HG03354 (cell line): ENCODE data around the gene PTGES.
"Not testable (repeated sequence)": the region's sequence is repeated elsewhere in the genome, so short reads cannot be mapped to it uniquely, and the experiment has no call there.

Source experiments
- ATAC-seq: cut with Tn5 transposase; IDR thresholded peaks from one replicate; pipeline ENCODE4 v1.9.1; 2021; ENCODE audit warnings: mild to moderate bottlenecking; ENCODE audit not compliant: unreplicated experiment, poor library complexity, severe bottlenecking

Gene PTGES

GRCh38 chr9:129749052-129749451, 3.8 kb downstream of the PTGES start:
- not testable (repeated sequence) for ATAC-seq

- ATAC-seq, result no peak
These were observed 4.6 kb downstream of the PTGES start for GRCh38 chr9:129748249-129748648.

DNA sequence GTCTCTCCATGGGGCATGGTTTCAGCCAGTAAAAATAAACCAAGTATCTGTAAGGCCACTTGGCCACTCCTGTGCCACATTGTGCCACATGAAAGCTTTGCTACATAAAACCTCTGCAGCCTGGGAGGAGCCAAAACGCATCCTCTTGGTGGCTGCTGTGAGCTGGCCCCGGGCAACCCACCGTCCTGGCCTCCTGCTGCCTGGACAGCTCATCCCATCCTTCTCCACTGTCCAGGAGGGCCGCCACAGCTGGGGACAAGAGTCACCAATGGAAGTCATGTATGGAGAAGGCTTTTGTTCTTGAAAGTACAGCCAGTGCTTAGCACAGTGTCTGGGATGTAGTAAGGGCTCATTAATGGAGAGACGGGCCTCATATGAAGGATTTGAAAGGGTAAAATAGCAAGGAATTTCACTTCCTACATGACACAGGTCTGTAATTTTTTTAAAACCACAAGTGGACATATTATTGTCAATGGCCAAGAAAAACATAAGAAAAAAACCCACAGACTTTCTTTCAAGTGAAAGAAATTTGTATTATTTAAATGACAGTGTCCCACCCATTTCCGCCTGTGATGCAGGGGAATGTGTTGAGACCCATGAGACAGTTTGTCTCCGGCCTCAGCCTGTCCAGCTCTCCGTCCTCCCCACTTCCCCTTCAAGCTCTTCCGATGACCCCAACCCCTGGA, 6.6 kb downstream of the PTGES start:
- ATAC-seq, result no peak

DNA sequence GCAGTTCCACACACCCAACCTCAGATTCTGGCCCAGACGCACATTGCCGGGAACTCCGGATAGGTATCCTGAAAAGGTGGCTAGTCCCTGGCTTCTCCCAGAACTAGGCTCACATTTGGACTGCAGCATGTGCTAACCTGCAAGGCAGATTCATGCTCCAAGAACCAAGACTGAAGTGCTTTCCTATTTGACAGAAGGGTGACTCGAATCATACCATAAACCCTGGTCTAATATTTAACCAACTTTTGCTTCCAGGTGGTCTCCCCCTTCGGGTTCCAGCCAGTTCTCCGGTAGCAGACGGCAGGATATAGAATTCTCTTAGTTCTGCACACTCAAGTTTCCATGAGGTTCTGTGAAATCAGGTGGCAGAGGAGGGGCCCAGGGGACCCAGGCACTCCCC, 7.6 kb downstream of the PTGES start:
- no peak for ATAC-seq

DNA sequence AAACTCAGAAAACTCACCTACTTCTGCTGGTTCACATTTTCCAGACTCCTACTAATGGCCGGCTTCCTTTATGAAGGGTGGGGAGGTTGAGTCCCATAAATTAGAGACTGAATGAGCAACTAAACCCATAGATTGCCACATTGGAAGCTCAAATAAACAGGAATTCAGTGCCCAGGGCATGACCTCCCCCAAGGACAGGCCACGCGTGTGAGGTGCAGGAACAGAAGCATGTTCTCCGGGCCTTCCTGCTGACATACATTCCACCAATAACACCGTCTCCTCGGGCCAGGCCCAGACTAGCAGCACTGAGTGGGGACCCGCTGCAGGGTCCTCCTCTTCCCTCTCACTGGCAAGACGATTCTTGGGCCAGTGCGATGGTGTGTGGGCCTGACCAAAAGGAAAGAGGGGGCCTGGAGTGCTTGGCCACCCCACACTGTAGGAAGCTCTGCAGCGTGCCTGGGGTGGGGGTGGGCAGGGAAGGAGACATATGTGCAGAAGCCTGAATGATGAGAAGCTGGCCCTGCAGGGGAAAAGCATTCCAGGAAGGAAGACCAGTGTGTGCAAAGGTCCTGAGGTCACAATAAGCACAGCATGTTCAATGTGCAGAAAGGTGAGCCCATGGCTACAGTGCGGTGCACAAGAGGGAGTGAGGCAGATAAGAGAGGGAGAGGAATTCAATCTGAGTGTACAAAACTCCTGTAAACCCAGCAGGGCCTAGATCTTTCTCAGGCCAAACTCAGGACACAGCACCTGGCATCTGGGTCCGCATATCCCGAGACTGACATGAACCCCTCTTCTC, 12.0 kb downstream of the PTGES start:
- no peak for ATAC-seq

DNA sequence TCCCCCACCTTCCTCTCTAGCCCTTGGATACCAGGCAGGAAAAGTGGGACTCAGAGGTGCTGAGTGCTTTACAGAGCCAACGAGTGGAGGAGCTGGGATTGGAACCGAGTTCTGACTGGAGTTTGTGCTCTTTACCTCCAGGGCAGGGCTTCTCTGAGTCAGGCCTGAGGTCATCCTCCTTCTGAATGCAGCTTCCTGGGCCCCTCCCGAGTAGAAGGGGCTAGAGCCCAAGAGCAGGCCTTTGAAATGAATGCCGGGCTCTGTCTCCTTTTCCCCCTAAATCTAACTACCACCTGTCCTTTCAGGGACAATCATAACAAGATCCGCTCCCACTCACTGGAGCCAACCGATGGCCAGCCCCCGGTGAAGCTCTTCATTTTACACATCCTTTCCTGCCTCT, 12.7 kb downstream of the PTGES start:
- ATAC-seq, result no peak

GRCh38 chr9:129739432-129739831, 13.4 kb downstream of the PTGES start:
- ATAC-seq, result no peak

GRCh38 chr9:129737479-129738274, 15.2 kb downstream of the PTGES start:
- ATAC-seq, result peak; percentile 82

- no peak for ATAC-seq
These were observed 16.5 kb downstream of the PTGES start for GRCh38 chr9:129736334-129736733.

DNA sequence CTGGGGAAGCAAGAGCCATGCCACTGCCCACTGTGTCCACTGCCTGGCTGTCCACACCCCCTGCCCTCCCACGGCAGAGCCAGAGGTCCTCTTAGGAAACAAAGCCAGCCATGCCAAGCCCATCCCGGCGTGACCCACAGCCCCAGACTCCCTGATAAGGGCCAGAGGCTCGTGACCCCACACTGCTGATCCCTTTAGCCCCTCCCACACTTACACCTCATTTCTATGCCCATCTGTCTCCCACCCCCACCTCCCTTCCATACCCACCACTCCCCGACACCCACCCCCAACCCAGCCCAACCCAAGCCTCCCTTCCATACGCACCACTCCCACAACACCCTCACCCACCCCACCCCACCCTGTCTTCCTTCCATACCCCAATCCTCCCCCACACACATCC, 17.3 kb downstream of the PTGES start:
- ATAC-seq, result no peak

GRCh38 chr9:129733632-129733953, 19.2 kb downstream of the PTGES start:
- ATAC-seq, result no peak

GRCh38 chr9:129732946-129733631, 19.8 kb downstream of the PTGES start:
- no peak for ATAC-seq

DNA sequence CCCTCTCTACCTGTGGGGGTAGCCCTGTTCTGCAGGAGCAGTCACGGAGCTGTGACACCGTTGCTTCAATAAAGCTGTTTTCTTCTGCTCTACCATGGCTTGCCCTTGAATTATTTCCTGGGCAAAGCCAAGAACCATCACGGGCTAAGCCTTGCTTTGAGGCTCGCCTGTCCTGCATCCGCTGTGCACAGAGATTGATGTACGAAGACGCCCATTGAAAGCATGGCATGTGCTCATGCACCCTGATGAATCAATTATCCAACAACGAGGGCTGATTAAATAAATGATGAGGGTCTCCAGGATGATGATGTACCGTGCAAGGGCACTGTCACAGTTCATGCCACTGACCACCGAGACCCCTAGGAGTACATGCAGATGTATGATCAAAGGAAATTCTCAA, 20.7 kb downstream of the PTGES start:
- ATAC-seq, result no peak

GRCh38 chr9:129731477-129732085, 21.3 kb downstream of the PTGES start:
- ATAC-seq, result no peak

- ATAC-seq, result no peak
These were observed 24.1 kb downstream of the PTGES start for GRCh38 chr9:129728744-129729143.

- no peak for ATAC-seq
These were observed 26.3 kb downstream of the PTGES start for GRCh38 chr9:129726322-129727160.

DNA sequence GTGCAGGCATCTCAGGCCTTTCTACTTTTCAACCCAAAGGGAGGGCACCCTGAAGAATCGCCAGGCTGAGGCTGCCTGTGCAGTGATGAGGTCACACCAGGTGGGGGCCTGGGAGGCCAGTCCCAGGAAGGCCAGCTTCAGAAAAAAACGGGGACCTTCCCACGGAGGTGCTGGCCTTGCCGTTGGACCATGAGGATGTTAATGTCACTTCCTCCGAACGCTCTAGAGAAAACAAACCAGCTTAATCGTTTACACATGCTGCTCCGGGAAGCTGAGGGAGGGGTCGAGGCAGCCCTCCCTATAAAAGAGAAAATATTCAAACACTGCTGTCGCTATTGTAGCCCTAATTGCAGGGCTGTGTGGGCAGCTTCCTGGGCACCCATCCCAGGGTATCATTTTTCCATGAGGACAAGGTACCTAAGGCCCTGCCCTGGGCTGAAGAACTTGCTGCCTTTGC, 27.0 kb downstream of the PTGES start:
- no peak for ATAC-seq

DNA sequence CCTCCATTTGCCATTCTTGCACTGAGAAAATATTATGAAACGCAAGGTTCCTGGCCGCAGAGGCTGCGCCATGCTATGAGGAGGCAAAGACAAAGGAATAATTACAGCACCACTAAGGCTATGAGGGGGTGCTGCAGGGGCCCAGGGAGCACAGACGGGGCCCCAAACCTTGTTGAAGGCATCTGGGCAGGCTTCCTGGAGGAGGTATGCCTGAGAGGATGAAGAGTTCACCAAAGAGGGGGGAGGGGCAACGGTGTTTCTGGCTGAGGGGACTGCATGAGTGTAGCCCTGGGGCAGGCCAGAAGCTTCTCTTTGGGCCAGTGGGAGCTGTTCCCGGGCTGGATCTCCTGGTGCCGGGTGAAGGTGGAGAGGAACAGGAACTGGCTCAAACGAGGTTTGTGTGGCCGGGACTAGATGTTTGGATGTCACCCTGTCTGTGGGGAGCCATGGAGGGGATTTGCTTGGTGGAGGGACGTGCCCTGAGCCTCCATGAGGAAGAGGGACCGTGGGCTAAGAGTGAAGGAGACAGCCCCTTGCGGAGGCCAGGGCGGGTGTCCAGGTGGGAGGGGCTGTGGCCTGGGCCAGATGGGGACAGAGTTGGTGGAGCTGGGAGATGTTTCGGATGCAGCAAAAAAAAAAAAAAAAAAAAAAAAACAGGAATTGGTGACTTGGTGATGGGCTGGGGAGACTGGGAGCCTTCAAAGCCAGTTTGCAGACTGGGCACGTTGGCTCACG, 28.2 kb downstream of the PTGES start:
- ATAC-seq, result no peak
